ENCODE data around the gene NTMT1. TPM values are rescaled to one million over a fixed set of nuclear protein-coding genes. Genes with fewer than 3 reads are reported as not detected.

NTMT1 gene
- total RNA-seq, 4 donors from 2014 or later: 11.9 to 35.5 (median 26.6) TPM

DNA sequence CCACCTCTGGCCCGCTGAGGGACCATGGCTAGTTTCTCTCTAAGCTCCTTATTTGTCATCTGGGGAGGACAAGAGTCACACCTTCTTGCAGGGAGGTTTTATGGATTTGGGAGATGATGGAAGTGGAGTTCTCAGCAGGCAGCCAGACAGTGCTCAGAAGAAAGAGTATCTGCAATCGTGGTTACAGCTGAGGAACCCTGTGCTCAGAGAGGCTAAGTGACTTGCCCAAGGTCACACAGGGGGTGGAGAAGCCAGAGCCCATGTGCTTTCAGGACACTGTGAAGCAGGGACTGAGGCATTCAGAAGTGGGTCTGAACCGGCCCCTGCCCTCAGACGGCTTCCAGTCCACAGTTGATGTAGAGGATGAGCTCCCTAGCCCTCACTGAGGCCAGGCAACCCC is 50.3 kb downstream of the NTMT1 start:
- no peak overlapping the region for H3K4me3 ChIP-seq
- no peaks in the 10 kb centered on the region for H3K36me3 ChIP-seq
- no peak for DNase-seq
- H3K9me3 ChIP-seq: no peaks in the 10 kb centered on the region
- no peaks in the 10 kb centered on the region for H3K4me1 ChIP-seq
- no peaks in the 10 kb centered on the region for H3K27me3 ChIP-seq
- no peak overlapping the region for H3K27ac ChIP-seq
- TF ChIP-seq POLR2A (IDR thresholded peaks at IDR 0.05): no peak
- TF ChIP-seq, protein P1, sequence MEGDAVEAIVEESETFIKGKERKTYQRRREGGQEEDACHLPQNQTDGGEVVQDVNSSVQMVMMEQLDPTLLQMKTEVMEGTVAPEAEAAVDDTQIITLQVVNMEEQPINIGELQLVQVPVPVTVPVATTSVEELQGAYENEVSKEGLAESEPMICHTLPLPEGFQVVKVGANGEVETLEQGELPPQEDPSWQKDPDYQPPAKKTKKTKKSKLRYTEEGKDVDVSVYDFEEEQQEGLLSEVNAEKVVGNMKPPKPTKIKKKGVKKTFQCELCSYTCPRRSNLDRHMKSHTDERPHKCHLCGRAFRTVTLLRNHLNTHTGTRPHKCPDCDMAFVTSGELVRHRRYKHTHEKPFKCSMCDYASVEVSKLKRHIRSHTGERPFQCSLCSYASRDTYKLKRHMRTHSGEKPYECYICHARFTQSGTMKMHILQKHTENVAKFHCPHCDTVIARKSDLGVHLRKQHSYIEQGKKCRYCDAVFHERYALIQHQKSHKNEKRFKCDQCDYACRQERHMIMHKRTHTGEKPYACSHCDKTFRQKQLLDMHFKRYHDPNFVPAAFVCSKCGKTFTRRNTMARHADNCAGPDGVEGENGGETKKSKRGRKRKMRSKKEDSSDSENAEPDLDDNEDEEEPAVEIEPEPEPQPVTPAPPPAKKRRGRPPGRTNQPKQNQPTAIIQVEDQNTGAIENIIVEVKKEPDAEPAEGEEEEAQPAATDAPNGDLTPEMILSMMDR (IDR thresholded peaks at IDR 0.05): no peak

DNA sequence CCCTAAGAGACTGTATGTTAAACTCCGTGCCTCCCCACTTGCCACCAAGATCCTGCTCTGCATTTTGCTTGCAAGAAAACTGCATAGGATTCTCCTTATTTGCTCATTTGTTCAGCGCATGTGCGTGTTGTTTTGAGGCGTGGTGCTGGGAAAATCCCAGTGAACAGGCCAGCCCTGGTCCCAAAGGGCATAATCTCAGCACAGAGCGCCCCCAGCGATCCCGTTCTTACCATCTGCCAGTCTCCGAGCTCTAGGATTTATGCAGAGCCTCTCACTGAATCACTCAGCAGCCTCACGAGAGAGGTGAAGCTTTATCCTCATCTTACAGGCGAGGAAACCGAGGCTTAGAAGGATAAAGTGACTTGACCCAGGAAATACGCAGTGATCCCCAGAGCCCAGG is 51.0 kb downstream of the NTMT1 start:
- DNase-seq: no peak
- H3K4me1 ChIP-seq: no peaks in the 10 kb centered on the region
- no peaks in the 10 kb centered on the region for H3K36me3 ChIP-seq
- no peak overlapping the region for H3K4me3 ChIP-seq
- H3K9me3 ChIP-seq: no peaks in the 10 kb centered on the region
- no peak for TF ChIP-seq POLR2A (IDR thresholded peaks at IDR 0.05)
- TF ChIP-seq, protein P1 (IDR thresholded peaks at IDR 0.05): no peak
- H3K27me3 ChIP-seq: no peaks in the 10 kb centered on the region
- H3K27ac ChIP-seq: no peak overlapping the region

DNA sequence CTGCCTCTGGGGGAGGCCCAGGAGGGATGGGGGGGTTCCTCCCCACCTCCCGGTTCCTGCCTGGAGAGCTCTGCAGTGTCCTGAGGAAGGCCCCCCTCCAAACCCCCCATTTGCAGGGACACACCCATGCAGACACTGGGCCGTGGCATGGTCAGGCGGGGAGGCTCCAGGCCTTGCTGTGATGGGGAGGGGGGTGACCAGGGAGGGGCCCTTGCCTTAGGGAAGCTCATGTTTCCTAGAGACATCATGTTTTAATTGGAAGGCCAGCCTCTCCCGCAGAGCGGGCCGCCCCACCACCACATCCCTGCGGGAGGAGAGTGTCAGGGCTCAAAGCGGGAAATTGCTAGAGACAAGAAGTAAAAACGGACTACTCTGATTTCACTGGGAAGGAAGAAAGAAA is 51.5 kb downstream of the NTMT1 start:
- no peaks in the 10 kb centered on the region for H3K9me3 ChIP-seq
- H3K4me3 ChIP-seq: no peak overlapping the region
- no peak for DNase-seq
- TF ChIP-seq, protein P1 (IDR thresholded peaks at IDR 0.05): no peak
- TF ChIP-seq POLR2A (IDR thresholded peaks at IDR 0.05): no peak
- no peaks in the 10 kb centered on the region for H3K27me3 ChIP-seq
- H3K36me3 ChIP-seq: no peaks in the 10 kb centered on the region
- no peak overlapping the region for H3K27ac ChIP-seq
- no peaks in the 10 kb centered on the region for H3K4me1 ChIP-seq

DNA sequence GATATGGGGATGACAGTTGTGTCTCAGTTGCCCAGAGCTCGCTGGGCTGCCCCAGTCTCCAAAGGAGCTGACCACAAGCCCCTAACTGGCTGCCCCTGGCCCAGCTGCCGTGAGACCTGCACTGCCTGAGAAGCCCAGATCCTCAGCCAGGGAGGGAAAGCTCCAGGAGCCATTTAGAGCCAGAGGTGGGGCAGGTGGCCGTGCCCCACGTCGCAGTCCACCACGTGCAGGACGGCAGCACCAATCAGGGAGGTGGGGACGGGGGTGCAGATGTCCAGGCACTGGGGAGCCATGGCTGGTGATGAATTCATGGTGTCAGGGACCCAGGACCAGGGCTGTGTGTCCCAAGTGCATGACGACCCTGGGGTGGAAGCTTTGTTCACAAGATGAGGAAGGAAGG is 52.9 kb downstream of the NTMT1 start:
- H3K4me1 ChIP-seq: no peaks in the 10 kb centered on the region
- TF ChIP-seq, protein P1 (IDR thresholded peaks at IDR 0.05): no peak
- no peak for TF ChIP-seq POLR2A (IDR thresholded peaks at IDR 0.05)
- no peaks in the 10 kb centered on the region for H3K9me3 ChIP-seq
- DNase-seq: no peak
- no peak overlapping the region for H3K27ac ChIP-seq
- no peaks in the 10 kb centered on the region for H3K27me3 ChIP-seq
- no peak overlapping the region for H3K4me3 ChIP-seq
- H3K36me3 ChIP-seq: no peaks in the 10 kb centered on the region

DNA sequence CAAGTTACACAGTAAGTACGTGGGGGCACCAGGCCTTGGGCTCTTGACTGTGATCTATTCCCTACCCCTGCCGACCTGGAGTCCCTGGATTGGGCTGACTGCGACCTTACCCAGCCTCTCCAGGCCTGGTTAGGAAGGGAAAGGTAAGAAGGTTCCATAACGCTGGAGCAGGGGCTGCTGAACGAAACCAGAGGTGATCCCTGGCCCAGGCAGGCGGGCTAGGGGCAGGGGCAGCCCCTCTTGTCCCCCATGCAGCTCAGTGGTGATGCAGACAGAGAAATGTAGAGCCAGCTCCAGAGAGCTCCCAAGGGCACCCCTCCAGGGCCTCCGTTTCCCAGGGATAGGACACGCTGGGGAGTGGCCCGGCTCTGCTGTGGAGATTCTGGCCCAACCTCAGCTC is 53.6 kb downstream of the NTMT1 start:
- H3K9me3 ChIP-seq: no peaks in the 10 kb centered on the region
- no peak overlapping the region for H3K27ac ChIP-seq
- no peak for DNase-seq
- no peaks in the 10 kb centered on the region for H3K4me1 ChIP-seq
- no peak for TF ChIP-seq POLR2A (IDR thresholded peaks at IDR 0.05)
- TF ChIP-seq, protein P1 (IDR thresholded peaks at IDR 0.05): no peak
- H3K36me3 ChIP-seq: no peaks in the 10 kb centered on the region
- no peak overlapping the region for H3K4me3 ChIP-seq
- H3K27me3 ChIP-seq: no peaks in the 10 kb centered on the region

DNA sequence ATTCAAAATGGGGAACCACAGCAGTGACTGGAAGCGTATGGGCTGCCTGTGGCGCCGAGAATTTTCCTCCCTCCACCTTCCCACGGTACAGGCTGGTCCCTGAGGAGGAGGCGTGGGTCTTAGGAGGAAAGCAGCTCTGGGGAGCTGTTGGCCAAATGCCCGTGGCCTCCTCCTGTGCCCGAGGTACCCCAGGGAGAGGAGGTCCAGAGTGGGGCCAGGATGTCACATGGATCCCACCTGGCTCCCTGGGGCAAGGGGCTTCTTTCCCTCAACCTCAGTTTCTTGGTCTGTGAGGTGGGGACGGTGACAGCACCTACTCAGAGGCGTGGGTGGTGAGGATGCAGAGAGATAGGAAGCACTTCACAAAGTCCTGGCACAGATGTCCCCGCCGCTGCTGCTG is 56.0 kb downstream of the NTMT1 start:
- no peak for DNase-seq
- no peak overlapping the region for H3K4me3 ChIP-seq
- TF ChIP-seq POLR2A (IDR thresholded peaks at IDR 0.05): no peak
- TF ChIP-seq, protein P1 (IDR thresholded peaks at IDR 0.05): no peak
- H3K27me3 ChIP-seq: no peaks in the 10 kb centered on the region
- no peak overlapping the region for H3K27ac ChIP-seq
- no peaks in the 10 kb centered on the region for H3K4me1 ChIP-seq
- H3K36me3 ChIP-seq: no peaks in the 10 kb centered on the region
- H3K9me3 ChIP-seq: no peaks in the 10 kb centered on the region
